Endothelial cell (in vitro differentiated cells): ENCODE results near the gene PRPSAP1. TPM values are rescaled to one million over a fixed set of nuclear protein-coding genes. Genes with fewer than 3 reads are reported as not detected.

Source experiments
- DNase-seq: peaks from one replicate; pipeline ENCODE4 v3.0.0; 2021; ENCODE audit warnings: low spot score
- H3K27ac Mint-ChIP-seq: one replicate; pipeline ENCODE4 v1.8.0; 2021; ENCODE audit warnings: mixed read lengths, inconsistent platforms; ENCODE audit not compliant: unreplicated experiment
- H3K27me3 Mint-ChIP-seq: one replicate; pipeline ENCODE4 v1.8.0; 2021; ENCODE audit warnings: mild to moderate bottlenecking, moderate library complexity, mixed read lengths, inconsistent platforms; ENCODE audit not compliant: unreplicated experiment
- H3K36me3 Mint-ChIP-seq: one replicate; pipeline ENCODE4 v1.8.0; 2021; ENCODE audit warnings: mild to moderate bottlenecking, low read depth, mixed read lengths, inconsistent platforms; ENCODE audit not compliant: unreplicated experiment
- H3K4me1 Mint-ChIP-seq: one replicate; pipeline ENCODE4 v1.8.0; 2021; ENCODE audit warnings: mild to moderate bottlenecking, mixed read lengths, inconsistent platforms; ENCODE audit not compliant: unreplicated experiment
- H3K4me3 Mint-ChIP-seq: one replicate; pipeline ENCODE4 v1.8.0; 2021; ENCODE audit warnings: mild to moderate bottlenecking, mixed read lengths, inconsistent platforms; ENCODE audit not compliant: unreplicated experiment
- H3K9me3 Mint-ChIP-seq: one replicate; pipeline ENCODE4 v1.8.0; 2021; ENCODE audit warnings: mixed read lengths, inconsistent platforms; ENCODE audit not compliant: unreplicated experiment
- total RNA-seq: library from RNA; stranded (reverse); fragmentation: NEBNext Ultra II Directional; extraction: Animal tissue kit (Norgen Biotek cat#: 25700); gene quantifications from one replicate; pipeline ENCODE4 v1.2.1, GENCODE V29; 2021; ENCODE audit not compliant: unreplicated experiment
- TF ChIP-seq, protein P1 (sequence below): fragments of 200-600 bp; sonication (generic); IDR thresholded peaks from one replicate; pipeline ENCODE4 v1.5.0; 2021; ENCODE audit warnings: antibody characterized with exemption; ENCODE audit not compliant: unreplicated experiment

Gene PRPSAP1
- total RNA-seq, 1 donor from 2014 or later: 136 TPM

DNA sequence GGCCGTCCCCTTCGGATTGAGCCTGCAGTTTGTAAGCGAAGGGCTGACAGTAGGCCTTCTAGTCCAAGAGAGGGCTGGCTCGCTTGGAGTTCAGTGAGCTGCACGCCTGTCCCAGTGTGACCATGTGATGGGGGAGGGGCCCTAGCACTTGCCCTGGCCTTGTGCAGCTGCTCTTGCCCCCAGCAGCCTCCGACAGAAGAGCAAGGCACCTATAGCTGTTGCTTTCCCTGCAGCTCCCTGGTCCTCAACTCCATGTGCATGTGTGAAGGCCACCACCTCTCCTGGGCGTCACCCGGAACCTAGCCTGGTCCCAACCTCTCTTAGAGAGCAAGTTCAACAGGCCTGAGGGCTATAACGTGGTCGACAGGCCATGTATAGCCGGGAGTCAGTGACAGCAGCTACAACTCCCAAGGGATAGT lies 36.3 kb upstream of the PRPSAP1 start:
- no peaks in the 10 kb centered on the region for H3K9me3 Mint-ChIP-seq
- H3K27me3 Mint-ChIP-seq: peaks cover 15% of the 10 kb centered on the region
- H3K4me1 Mint-ChIP-seq: peaks cover 19% of the 10 kb centered on the region
- no peak for DNase-seq
- TF ChIP-seq, protein P1, sequence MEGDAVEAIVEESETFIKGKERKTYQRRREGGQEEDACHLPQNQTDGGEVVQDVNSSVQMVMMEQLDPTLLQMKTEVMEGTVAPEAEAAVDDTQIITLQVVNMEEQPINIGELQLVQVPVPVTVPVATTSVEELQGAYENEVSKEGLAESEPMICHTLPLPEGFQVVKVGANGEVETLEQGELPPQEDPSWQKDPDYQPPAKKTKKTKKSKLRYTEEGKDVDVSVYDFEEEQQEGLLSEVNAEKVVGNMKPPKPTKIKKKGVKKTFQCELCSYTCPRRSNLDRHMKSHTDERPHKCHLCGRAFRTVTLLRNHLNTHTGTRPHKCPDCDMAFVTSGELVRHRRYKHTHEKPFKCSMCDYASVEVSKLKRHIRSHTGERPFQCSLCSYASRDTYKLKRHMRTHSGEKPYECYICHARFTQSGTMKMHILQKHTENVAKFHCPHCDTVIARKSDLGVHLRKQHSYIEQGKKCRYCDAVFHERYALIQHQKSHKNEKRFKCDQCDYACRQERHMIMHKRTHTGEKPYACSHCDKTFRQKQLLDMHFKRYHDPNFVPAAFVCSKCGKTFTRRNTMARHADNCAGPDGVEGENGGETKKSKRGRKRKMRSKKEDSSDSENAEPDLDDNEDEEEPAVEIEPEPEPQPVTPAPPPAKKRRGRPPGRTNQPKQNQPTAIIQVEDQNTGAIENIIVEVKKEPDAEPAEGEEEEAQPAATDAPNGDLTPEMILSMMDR: no peak
- H3K4me3 Mint-ChIP-seq: no peak overlapping the region
- peak overlapping the region; percentile 57 for H3K27ac Mint-ChIP-seq
- peaks cover 13% of the 10 kb centered on the region for H3K36me3 Mint-ChIP-seq

DNA sequence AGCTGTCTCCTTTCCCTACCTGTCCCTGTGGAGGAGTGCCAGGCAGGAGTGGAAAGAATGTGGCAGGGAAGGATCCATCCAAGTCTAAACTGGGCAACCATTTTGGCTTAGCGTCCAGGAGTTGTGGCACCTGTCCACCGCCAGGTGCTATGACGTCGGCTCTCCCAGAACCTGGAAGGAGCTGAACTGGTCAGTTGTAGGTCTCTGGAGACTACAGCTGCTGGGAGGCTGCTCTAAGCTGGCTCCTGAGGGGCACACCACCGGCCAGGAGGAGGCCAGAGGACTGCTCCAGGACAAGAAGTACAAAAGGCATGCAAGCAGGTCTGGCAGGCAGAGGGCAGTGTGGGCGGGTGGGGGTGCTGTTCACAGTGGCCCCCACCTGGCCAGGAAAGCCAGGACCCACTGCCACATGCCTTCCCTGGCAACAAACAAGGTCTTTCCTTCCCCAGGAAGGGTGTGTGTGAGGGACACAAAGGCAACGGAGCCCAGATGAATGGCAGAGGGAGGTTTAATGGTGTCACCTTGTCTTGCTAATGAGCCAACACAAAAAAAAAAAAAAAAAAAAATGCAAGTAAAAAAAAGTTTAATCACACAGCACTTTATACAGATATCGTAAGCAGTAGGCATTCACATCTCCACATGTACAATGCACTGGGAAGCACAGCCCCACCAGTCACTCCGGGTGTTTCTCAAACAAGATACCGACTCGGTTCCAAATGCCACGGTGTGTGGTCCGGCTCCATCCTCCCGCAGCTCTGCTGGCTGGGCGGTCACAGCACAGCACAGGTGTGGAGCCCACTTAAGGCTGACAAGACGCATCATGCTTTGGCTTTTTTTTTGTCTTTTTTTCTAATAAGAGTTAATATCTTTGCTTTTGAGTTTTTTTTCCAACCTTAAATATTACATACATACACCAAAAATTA lies 35.5 kb upstream of the PRPSAP1 start:
- no peaks in the 10 kb centered on the region for H3K9me3 Mint-ChIP-seq
- TF ChIP-seq, protein P1: no peak
- peaks cover 13% of the 10 kb centered on the region for H3K36me3 Mint-ChIP-seq
- DNase-seq: no peak
- no peak overlapping the region for H3K27ac Mint-ChIP-seq
- peaks cover 19% of the 10 kb centered on the region for H3K4me1 Mint-ChIP-seq
- no peak overlapping the region for H3K4me3 Mint-ChIP-seq
- H3K27me3 Mint-ChIP-seq: peaks cover 15% of the 10 kb centered on the region

DNA sequence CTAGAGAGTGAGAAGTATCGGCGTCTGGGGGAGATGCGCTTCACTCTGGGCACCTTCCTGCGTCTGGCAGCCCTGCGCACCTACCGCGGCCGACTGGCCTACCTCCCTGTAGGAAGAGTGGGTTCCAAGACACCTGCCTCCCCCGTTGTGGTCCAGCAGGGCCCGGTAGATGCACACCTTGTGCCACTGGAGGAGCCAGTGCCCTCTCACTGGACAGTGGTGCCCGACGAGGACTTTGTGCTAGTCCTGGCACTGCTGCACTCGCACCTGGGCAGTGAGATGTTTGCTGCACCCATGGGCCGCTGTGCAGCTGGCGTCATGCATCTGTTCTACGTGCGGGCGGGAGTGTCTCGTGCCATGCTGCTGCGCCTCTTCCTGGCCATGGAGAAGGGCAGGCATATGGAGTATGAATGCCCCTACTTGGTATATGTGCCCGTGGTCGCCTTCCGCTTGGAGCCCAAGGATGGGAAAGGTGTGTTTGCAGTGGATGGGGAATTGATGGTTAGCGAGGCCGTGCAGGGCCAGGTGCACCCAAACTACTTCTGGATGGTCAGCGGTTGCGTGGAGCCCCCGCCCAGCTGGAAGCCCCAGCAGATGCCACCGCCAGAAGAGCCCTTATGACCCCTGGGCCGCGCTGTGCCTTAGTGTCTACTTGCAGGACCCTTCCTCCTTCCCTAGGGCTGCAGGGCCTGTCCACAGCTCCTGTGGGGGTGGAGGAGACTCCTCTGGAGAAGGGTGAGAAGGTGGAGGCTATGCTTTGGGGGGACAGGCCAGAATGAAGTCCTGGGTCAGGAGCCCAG lies 33.5 kb upstream of the PRPSAP1 start:
- Mint-ChIP-seq H3K4me3 (peak overlapping the region; percentile 40), H3K27ac (no peak overlapping the region), H3K9me3 (no peaks in the 10 kb centered on the region), H3K4me1 (peaks cover 25% of the 10 kb centered on the region), H3K36me3 (peaks cover 9% of the 10 kb centered on the region), H3K27me3 (peaks cover 17% of the 10 kb centered on the region)
- no peak for DNase-seq
- TF ChIP-seq, protein P1: no peak

DNA sequence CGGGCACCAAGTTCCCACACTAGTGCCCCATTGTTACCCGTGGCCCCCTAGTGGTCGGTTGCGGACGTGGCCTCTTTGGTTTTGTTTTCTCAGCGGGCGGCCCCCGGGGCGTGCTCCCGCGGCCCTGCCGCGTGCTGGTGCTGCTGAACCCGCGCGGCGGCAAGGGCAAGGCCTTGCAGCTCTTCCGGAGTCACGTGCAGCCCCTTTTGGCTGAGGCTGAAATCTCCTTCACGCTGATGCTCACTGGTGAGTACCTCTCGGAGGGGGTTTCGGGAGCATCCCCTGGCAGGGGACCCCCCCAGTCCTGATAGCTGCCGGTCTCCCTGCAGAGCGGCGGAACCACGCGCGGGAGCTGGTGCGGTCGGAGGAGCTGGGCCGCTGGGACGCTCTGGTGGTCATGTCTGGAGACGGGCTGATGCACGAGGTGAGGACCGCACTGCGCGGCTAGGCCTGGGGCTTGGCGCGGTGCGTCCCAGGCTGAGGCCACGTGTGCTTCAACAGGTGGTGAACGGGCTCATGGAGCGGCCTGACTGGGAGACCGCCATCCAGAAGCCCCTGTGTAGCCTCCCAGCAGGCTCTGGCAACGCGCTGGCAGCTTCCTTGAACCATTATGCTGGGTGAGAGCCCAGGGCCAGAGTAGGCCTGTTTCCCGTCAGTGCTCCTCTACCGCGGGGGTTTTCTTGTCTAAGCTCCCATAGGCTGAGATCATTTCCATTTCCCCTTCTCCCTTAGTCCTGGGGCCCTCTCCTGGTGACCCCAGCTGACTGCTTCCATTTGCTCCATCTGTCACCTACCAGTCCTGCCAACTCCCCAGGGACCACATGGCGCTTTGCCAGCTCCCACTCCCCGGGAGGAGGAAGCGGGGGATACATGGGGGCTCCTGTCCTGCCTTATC lies 32.4 kb upstream of the PRPSAP1 start:
- peak; percentile 82 for DNase-seq
- peak overlapping the region; percentile 40 for H3K4me3 Mint-ChIP-seq
- TF ChIP-seq, protein P1: peak; percentile 98

More for the DNA sequence above, 32.4 kb upstream of the PRPSAP1 start:
- H3K27ac Mint-ChIP-seq: no peak overlapping the region
- peaks cover 30% of the 10 kb centered on the region for H3K4me1 Mint-ChIP-seq
- peaks cover 20% of the 10 kb centered on the region for H3K27me3 Mint-ChIP-seq
- no peaks in the 10 kb centered on the region for H3K9me3 Mint-ChIP-seq
- peaks cover 5% of the 10 kb centered on the region for H3K36me3 Mint-ChIP-seq
